Measurements from ENCODE around the gene AIG1.

The AIG1 gene

DNA sequence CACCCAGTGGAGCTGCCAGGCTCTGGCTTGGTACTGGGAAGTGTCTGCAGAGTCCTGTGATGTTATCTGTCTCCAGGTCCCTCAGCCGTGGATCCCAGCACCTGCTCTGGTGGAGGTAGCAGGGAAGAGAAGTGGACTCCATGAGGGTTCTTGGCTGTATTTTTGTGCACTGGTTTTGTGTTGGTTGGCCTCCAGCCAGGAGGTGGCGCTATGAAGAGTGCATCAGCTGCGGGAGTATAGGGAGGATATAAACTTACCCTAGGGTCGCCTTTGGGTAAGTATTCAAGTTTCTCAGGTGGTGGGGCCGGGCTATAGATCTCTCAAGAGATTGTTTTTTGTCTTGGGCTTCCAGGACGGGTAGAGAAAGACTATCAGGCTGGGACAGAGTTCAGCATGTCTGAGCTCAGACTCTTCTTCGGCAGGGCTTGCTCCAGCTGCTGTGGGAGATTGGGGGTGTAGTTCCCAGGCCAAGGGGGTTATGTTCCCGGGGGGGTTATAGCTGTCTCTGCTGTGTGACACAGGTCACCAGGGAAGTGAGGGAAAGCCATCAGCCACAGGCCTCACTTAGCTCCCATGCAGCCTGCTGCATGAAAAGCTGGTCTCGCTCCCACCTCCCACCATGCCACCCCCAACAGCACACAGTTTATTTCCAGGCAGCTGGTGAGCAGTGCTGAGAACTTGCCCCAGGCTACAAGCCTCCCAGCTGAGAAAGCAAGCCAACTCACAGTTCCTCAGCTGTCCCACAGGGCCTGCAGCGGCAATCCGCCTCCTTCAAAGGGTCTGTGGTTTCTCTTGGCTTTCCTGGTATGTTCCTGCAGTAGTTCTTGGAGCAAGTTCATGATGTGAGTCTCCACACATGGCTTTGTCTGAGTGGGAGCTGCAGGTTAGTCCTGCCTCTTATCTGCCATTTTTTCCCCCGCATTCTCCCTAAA lies 115.7 kb downstream of the AIG1 start:
- Histone ChIP-seq H3K9ac (ENCODE audit: low read length in 2 of 2) (no peak overlapping the region), H3K4me3 (ENCODE audit: low read length in 2 of 2) (no peak overlapping the region), H3K9me3 (ENCODE audit: control insufficient read depth in 2 of 2, low read length in 2 of 2) (no peaks in the 10 kb centered on the region), H3K36me3 (ENCODE audit: control insufficient read depth in 2 of 2, insufficient read depth in 2 of 2, low read length in 2 of 2) (peaks cover 0 to 5% of the 10 kb centered on the region in 2 donors), H3K27ac (ENCODE audit: low read length) (no peak overlapping the region), H3K4me1 (ENCODE audit: control insufficient read depth, insufficient read depth, low read length) (peaks cover 2% of the 10 kb centered on the region), H3K27me3 (ENCODE audit: control insufficient read depth in 1 of 2, insufficient read depth in 2 of 2, low read length in 2 of 2) (no peaks in the 10 kb centered on the region)

DNA sequence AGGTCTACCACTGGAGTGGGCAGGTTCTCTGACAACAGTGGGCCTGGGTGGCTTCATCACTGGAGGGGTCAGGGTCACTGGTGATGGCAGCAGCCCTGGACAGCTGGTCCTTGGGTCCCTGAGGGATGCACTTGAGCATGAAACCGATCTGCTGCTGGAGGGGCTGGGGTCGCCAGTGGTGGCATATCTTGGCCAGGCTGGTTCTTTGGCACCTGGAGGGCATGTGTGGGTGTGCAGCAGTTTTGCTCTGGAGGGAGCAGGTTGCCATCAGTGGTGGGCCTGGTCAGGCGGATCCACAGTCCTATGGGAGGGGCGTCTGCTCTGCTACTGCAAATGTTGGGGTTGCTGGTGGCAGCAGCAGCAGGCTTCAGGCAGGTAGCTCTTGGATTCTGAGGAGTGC lies 117.0 kb downstream of the AIG1 start:
- peaks cover 0 to 2% of the 10 kb centered on the region in 2 donors for H3K36me3 ChIP-seq (ENCODE audit: control insufficient read depth in 2 of 2, insufficient read depth in 2 of 2, low read length in 2 of 2)
- H3K9me3 ChIP-seq (ENCODE audit: control insufficient read depth in 2 of 2, low read length in 2 of 2) = no peaks in the 10 kb centered on the region
- H3K9ac ChIP-seq (ENCODE audit: low read length in 2 of 2) = no peak overlapping the region
- H3K4me3 ChIP-seq (ENCODE audit: low read length in 2 of 2) = no peak overlapping the region
- no peak overlapping the region for H3K27ac ChIP-seq (ENCODE audit: low read length)
- peaks cover 2% of the 10 kb centered on the region for H3K4me1 ChIP-seq (ENCODE audit: control insufficient read depth, insufficient read depth, low read length)
- no peaks in the 10 kb centered on the region for H3K27me3 ChIP-seq (ENCODE audit: control insufficient read depth in 1 of 2, insufficient read depth in 2 of 2, low read length in 2 of 2)

DNA sequence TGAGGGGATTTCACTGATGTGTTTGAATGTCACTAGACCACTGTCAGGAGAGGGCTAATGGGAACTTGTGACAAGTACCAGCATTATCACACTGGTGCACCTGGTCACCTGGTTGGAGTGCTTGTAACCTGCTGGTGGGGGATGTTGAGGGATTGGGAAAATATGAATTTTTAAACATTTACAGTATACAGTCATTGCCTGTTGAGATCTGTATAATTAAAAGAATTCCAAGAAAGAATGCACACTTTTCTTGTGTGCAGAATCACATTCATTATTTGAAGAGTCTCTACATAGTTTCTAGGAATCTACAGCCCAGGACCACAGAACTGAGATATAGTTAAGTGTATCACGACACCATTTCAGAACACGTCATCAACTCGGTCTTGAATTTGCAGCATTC lies 118.4 kb downstream of the AIG1 start:
- Histone ChIP-seq H3K9ac (ENCODE audit: low read length in 2 of 2) (no peak overlapping the region), H3K4me1 (ENCODE audit: control insufficient read depth, insufficient read depth, low read length) (peaks cover 2% of the 10 kb centered on the region), H3K36me3 (ENCODE audit: control insufficient read depth in 2 of 2, insufficient read depth in 2 of 2, low read length in 2 of 2) (peaks cover 0 to 2% of the 10 kb centered on the region in 2 donors), H3K27ac (ENCODE audit: low read length) (no peak overlapping the region), H3K4me3 (ENCODE audit: low read length in 2 of 2) (no peak overlapping the region), H3K27me3 (ENCODE audit: control insufficient read depth in 1 of 2, insufficient read depth in 2 of 2, low read length in 2 of 2) (no peaks in the 10 kb centered on the region), H3K9me3 (ENCODE audit: control insufficient read depth in 2 of 2, low read length in 2 of 2) (no peaks in the 10 kb centered on the region)

DNA sequence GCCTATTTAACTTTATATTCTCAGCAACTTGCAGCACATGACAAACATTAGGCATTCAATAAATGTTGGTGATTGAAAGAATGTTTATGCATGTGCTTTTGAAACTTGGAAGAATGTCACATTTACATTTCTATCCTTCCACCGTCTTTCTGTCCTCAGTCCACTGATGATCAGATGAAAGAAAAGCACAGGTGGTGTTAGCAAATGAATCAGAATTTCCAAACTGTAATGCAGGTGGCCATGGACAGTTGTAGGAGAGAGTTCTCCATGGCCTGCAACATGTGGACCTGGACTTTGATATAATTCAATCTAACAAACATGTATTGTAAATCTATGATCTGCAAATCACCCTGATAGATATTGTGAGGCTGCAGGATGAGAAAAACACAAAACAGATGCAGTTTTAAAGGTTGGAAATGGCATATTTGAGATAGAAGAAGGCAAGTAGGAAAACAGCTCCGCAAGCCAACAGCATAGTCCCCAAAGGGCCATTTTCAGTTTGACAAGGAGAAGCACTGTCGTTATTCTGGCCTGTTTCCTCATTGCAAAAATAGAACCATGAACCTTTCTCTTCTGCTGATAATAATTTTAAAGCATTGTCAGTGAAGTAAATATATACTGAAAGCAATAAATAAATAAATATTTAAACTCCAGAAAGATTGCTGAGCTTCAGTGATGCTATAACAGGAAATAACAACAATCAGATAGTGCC lies 119.4 kb downstream of the AIG1 start:
- H3K9me3 ChIP-seq (ENCODE audit: control insufficient read depth in 2 of 2, low read length in 2 of 2) = no peaks in the 10 kb centered on the region
- no peak overlapping the region for H3K4me3 ChIP-seq (ENCODE audit: low read length in 2 of 2)
- no peak overlapping the region for H3K27ac ChIP-seq (ENCODE audit: low read length)
- no peak overlapping the region for H3K9ac ChIP-seq (ENCODE audit: low read length in 2 of 2)
- H3K4me1 ChIP-seq (ENCODE audit: control insufficient read depth, insufficient read depth, low read length) = peaks cover 2% of the 10 kb centered on the region
- H3K36me3 ChIP-seq (ENCODE audit: control insufficient read depth in 2 of 2, insufficient read depth in 2 of 2, low read length in 2 of 2) = peaks cover 0 to 2% of the 10 kb centered on the region in 2 donors
- no peaks in the 10 kb centered on the region for H3K27me3 ChIP-seq (ENCODE audit: control insufficient read depth in 1 of 2, insufficient read depth in 2 of 2, low read length in 2 of 2)

DNA sequence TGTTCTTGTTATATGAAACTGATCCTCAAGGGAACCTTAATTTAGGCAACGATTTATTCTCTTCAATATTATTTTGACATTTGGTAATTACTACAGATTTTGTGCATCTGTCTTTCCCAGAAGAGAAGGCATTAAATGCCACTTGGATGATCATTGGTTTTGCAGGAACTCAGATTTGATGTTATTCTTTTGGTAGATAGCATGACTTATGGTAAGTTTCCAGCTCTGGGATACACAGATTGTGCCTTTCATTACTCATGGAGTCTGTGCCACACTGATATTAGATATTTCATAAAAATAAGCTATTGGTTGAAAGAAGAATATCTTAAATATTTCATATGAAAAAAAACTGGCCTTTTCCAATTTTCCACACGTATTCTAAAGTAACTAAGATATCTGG lies 120.1 kb downstream of the AIG1 start:
- peaks cover 0 to 5% of the 10 kb centered on the region in 2 donors for H3K36me3 ChIP-seq (ENCODE audit: control insufficient read depth in 2 of 2, insufficient read depth in 2 of 2, low read length in 2 of 2)
- H3K27me3 ChIP-seq (ENCODE audit: control insufficient read depth in 1 of 2, insufficient read depth in 2 of 2, low read length in 2 of 2) = no peaks in the 10 kb centered on the region
- no peak overlapping the region for H3K27ac ChIP-seq (ENCODE audit: low read length)
- H3K9me3 ChIP-seq (ENCODE audit: control insufficient read depth in 2 of 2, low read length in 2 of 2) = no peaks in the 10 kb centered on the region
- peaks cover 2% of the 10 kb centered on the region for H3K4me1 ChIP-seq (ENCODE audit: control insufficient read depth, insufficient read depth, low read length)
- no peak overlapping the region for H3K4me3 ChIP-seq (ENCODE audit: low read length in 2 of 2)
- no peak overlapping the region for H3K9ac ChIP-seq (ENCODE audit: low read length in 2 of 2)

DNA sequence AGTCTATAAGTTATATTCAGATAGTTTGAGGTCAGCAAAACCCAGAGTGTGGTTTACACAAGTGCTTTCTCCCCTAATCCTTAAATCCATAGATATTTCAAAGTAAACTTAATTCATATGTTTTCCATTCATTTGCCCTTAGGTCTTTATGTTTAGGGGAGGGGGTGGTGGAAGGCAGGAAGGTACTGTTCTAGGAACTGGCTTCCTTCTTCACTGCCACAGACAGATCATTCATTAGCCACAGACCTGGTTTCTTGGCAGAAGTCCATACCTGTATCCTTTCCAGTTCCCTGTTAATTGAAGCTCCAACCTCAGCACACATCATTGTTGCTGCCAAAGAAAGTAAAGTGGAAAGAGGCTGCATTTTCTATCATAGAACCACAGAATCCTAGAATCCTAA lies 123.0 kb downstream of the AIG1 start:
- Histone ChIP-seq H3K27ac (ENCODE audit: low read length) (no peak overlapping the region), H3K27me3 (ENCODE audit: control insufficient read depth in 1 of 2, insufficient read depth in 2 of 2, low read length in 2 of 2) (no peaks in the 10 kb centered on the region), H3K4me3 (ENCODE audit: low read length in 2 of 2) (no peak overlapping the region), H3K4me1 (ENCODE audit: control insufficient read depth, insufficient read depth, low read length) (peaks cover 8% of the 10 kb centered on the region), H3K9me3 (ENCODE audit: control insufficient read depth in 2 of 2, low read length in 2 of 2) (no peaks in the 10 kb centered on the region), H3K36me3 (ENCODE audit: control insufficient read depth in 2 of 2, insufficient read depth in 2 of 2, low read length in 2 of 2) (peaks cover 0 to 5% of the 10 kb centered on the region in 2 donors), H3K9ac (ENCODE audit: low read length in 2 of 2) (no peak overlapping the region)

DNA sequence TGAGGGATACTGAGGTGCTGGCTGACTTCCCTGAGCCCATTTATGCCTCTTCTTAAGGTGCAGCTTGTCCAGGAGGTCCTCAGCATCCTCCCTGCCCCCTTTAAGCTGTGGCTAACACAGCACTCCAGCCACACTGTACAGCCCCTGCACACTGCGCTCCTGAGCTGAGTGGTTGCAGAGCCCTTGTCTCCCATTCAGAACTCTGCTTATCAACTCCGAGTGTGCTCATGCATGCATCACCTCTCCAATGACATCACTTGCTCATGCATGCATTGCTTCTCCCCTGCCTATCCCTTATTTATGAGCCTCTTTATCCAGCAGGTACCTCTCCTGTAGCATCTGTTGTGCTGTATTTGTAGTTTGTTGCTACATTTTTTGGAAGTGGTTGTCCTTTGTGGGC lies 124.6 kb downstream of the AIG1 start:
- no peak overlapping the region for H3K27ac ChIP-seq (ENCODE audit: low read length)
- H3K27me3 ChIP-seq (ENCODE audit: control insufficient read depth in 1 of 2, insufficient read depth in 2 of 2, low read length in 2 of 2) = no peaks in the 10 kb centered on the region
- H3K36me3 ChIP-seq (ENCODE audit: control insufficient read depth in 2 of 2, insufficient read depth in 2 of 2, low read length in 2 of 2) = peaks cover 0 to 3% of the 10 kb centered on the region in 2 donors
- no peak overlapping the region for H3K9ac ChIP-seq (ENCODE audit: low read length in 2 of 2)
- H3K4me1 ChIP-seq (ENCODE audit: control insufficient read depth, insufficient read depth, low read length) = peaks cover 8% of the 10 kb centered on the region
- no peaks in the 10 kb centered on the region for H3K9me3 ChIP-seq (ENCODE audit: control insufficient read depth in 2 of 2, low read length in 2 of 2)
- H3K4me3 ChIP-seq (ENCODE audit: low read length in 2 of 2) = no peak overlapping the region

DNA sequence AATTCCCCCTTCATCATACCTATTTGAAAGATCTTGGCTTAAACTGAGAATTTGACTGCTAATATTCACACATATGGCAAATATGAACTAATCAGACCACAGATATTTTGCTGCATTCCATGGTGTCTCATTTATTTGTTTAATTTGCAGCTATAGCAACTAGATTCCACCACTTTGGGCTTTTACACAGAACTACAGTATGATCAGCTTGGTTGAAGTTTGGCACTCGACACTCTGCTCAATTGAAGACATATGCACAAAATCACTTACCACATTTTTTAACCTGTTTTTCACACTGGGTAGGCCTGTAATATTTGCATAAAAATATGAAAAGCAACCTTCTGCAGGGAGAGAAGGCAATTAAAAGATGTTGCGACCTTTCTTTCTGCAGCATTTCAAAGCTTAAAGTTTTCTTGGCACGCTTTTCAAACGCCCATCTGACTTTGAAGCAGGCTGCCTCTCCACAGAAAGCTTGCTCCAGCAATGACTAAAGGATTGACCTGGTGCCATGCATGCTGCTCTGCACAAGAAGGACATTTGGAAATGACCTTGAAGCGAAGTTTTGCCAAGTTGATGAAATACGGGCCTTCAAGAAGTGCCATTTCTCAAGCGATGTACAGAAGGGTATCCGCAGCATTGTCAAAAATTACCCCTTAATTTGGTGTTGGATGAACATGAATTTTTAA lies 126.7 kb downstream of the AIG1 start:
- Histone ChIP-seq H3K4me3 (ENCODE audit: low read length in 2 of 2) (no peak overlapping the region), H3K9me3 (ENCODE audit: control insufficient read depth in 2 of 2, low read length in 2 of 2) (no peaks in the 10 kb centered on the region), H3K4me1 (ENCODE audit: control insufficient read depth, insufficient read depth, low read length) (peaks cover 8% of the 10 kb centered on the region), H3K9ac (ENCODE audit: low read length in 2 of 2) (no peak overlapping the region), H3K27ac (ENCODE audit: low read length) (no peak overlapping the region), H3K27me3 (ENCODE audit: control insufficient read depth in 1 of 2, insufficient read depth in 2 of 2, low read length in 2 of 2) (no peaks in the 10 kb centered on the region), H3K36me3 (ENCODE audit: control insufficient read depth in 2 of 2, insufficient read depth in 2 of 2, low read length in 2 of 2) (peaks cover 0 to 3% of the 10 kb centered on the region in 2 donors)

DNA sequence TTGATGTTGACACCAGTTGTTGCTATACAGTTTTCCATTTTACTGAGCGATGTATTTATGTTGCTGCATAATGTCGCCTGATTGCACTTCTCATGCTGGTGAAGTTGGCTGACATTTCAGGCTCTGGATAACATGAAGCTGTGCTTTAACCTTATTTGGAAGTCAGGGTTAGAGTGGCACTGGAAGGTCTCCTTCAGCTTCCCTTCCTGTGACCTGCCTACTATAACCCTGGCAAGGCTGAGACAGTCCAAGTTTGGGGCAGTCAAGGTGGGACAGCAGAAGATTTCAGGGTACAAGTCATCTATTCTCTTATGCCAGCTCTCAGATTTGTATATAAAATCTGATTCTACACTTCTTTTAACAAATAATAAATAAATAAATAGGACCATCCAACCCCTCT lies 127.6 kb downstream of the AIG1 start:
- H3K9ac ChIP-seq (ENCODE audit: low read length in 2 of 2) = no peak overlapping the region
- H3K4me3 ChIP-seq (ENCODE audit: low read length in 2 of 2) = peak overlapping the region in 1 of 2 donors; percentile 9
- peaks cover 0 to 3% of the 10 kb centered on the region in 2 donors for H3K36me3 ChIP-seq (ENCODE audit: control insufficient read depth in 2 of 2, insufficient read depth in 2 of 2, low read length in 2 of 2)
- H3K27ac ChIP-seq (ENCODE audit: low read length) = no peak overlapping the region
- no peaks in the 10 kb centered on the region for H3K9me3 ChIP-seq (ENCODE audit: control insufficient read depth in 2 of 2, low read length in 2 of 2)
- peaks cover 8% of the 10 kb centered on the region for H3K4me1 ChIP-seq (ENCODE audit: control insufficient read depth, insufficient read depth, low read length)
- H3K27me3 ChIP-seq (ENCODE audit: control insufficient read depth in 1 of 2, insufficient read depth in 2 of 2, low read length in 2 of 2) = no peaks in the 10 kb centered on the region

DNA sequence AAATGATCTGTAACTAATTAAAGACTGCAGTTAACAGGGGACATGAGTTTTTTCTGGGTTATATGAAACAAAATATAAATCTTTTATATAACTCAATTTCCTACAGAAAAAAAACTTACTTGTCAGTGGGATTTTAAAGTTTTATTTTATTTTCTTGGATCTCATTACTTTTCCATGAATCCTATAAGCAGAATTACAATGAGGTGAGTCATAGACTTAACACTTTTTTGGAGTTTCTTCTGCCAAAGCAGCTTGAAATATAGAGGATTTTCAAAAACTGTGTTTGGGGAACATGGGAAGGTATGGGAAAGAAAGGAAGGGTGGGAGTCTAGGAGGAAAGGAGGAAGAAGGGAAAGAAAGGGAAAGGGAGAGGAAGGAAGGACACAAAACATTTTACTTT lies 130.7 kb downstream of the AIG1 start:
- no peak overlapping the region for H3K27ac ChIP-seq (ENCODE audit: low read length)
- H3K4me1 ChIP-seq (ENCODE audit: control insufficient read depth, insufficient read depth, low read length) = peaks cover 8% of the 10 kb centered on the region
- no peak overlapping the region for H3K9ac ChIP-seq (ENCODE audit: low read length in 2 of 2)

More for the DNA sequence above, 130.7 kb downstream of the AIG1 start:
- Histone ChIP-seq H3K4me3 (ENCODE audit: low read length in 2 of 2) (no peak overlapping the region), H3K9me3 (ENCODE audit: control insufficient read depth in 2 of 2, low read length in 2 of 2) (no peaks in the 10 kb centered on the region), H3K36me3 (ENCODE audit: control insufficient read depth in 2 of 2, insufficient read depth in 2 of 2, low read length in 2 of 2) (no peaks in the 10 kb centered on the region), H3K27me3 (ENCODE audit: control insufficient read depth in 1 of 2, insufficient read depth in 2 of 2, low read length in 2 of 2) (no peaks in the 10 kb centered on the region)
